GM18517 (cell line): ENCODE measurements around the gene ACTL6B.
A peak's percentile ranks its signal among the peaks of the same experiment; 100 is the strongest.

ENCODE experiments used
- ATAC-seq: cut with Tn5 transposase; IDR thresholded peaks from one replicate; pipeline ENCODE4 v1.9.1; 2021; ENCODE audit warnings: mild to moderate bottlenecking, moderate library complexity; ENCODE audit not compliant: unreplicated experiment

The ACTL6B gene

DNA sequence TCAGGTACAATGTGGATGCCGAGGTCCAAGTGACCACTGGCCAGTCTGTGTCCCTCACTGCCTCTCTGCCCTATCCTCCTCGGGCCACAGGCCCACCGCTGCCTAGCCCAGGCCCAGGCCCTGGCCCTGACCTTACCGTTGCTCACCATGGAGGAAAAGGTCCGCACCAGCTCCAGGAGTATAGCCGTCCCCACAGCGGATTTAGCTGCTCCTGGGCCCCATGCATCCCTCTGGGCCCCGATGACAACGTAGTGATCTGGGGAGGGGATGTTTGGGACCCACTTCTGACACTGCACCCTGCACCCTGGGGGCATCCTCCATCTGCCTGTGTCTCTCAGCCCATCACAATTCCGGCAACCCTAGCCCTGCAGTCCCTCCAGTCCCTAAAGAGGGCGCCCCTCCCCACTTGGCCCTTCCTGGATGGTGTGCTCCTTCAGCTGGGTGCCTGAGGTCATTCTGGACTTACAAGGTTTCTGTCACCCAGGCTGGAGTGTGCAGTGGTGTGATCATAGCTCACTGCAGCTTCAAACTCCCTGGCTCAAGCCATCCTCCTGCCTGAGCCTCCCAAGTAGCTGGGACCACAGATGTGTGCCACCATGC, 27.0 kb downstream of the ACTL6B start:
- no peak for ATAC-seq

DNA sequence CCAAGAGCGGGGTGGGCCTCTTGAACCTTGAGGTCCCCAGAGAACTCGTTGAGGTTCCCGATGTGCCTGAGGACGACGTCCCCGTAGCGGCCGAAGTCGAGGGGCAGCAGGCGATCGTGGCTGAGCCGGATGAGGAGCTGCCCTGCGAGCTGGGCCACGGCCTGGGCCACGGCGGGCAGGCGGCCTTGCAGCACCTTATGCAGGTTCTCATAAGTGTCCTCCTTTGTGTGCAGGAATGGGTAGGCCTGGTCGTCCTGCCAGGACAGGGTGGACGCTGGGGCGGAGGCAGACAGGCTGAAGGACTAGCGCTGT, 29.1 kb downstream of the ACTL6B start:
- ATAC-seq: no peak

DNA sequence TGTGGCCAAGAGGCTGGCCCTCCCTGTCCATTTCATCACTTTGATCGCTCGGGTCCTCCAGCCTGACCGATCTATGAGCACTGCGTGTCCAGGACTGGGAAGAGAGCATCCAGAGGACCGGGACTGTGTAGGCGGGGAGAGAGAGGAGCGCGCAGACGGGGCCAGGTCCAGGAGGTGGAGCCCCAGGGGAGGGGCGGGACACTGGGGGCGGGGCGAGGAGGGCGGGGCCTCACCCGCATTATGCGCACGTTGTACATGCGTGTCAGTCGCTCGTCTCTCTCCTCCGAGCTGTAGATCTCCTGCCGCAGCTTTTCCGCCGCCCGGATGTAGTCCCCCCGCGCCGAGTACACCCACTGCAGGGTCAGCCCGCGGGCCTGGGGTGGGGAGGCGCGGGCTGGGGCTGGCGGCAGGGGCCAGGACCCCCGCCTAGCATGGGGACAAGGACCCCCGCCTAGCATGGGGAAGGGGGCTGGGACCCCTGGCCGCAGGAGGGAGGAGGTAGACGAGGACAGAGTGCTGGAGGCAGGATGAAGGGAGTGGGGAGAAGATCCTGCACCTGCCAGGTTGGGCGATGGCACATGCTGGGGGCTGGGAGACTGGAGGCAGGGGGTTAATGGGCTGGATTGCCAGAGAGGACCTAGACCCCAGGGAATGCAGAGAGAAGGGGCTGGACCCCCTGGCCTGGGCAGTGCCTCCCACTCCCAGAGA, 29.6 kb downstream of the ACTL6B start:
- peak; percentile 60 for ATAC-seq

DNA sequence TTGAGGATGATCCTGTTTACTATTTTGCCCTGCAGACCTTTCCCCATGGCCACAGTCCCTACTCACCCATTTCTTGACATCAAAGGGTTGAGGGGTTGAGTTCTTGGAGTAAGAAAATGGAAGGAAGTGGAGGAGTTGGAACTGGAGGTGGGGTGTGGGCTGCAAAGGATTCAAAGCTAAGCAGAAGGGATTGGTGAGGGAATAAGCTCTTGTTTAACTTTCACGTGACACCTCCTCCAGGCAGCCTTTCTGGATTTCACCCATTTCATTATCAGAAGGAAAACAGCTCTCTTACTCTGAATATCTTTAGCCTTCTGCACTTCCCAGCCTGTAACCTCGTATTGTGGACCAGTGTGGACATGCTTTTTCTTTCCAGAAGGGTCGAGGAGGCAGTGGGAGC, 30.2 kb downstream of the ACTL6B start:
- no peak for ATAC-seq

DNA sequence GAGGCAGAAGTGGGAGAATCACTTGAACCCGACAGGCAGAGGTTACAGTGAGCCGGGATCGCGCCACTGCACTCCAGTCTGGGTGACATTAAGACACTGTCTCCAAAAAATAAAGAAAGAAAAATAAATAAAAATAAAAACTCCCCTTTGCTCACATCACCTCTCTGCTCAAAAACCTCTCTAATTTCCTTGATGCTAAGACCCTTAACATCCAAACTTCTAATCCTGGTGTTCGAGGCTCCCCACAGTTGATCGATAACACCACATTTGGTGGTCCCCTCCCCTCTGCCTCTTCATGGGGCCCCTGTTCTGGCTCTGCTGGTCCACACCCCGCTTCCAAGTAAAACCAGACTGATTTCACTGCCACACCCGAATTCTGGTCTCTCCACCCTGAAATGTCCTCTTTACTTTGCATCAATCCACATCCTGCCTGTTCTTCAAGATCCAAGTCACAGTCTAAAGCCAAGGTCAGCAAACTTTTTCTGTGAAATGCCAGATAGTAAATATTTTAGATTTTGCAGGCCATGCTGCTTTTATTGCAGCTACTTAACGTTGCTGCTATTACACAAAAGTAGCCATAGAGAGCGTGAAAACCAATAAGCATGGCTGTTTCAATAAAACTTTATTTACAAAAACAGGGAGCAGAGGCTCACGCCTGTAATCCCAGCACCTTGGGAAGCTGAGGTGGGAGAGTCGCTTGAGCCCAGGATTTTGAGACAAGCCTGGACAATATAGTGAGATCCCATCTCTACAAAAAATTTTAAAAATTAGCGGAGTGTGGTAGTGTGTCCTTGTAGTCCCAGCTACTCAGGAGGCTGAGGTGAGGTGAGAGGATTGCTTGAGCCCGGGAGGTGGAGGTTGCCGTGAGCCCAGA, 32.1 kb downstream of the ACTL6B start:
- no peak for ATAC-seq

DNA sequence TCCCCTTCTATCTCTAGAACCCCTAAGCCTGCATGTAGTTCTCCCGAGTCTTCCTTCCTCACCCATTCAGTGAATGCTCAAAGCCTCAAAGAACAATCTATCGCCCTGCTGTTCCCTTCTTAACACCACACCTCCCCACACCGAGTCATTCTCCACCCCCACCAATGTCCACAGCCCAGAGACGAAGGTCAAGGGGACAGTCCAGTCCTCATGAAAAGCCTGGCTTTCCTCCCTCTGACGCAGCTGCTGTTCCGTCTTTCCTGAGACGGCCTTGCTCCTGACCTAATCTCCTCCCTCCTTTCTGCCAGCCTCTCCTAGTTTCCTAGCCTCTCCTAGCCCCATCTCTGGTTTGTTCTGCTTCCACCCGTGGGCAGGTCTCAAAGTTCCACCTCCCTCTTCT, 34.7 kb downstream of the ACTL6B start:
- no peak for ATAC-seq

DNA sequence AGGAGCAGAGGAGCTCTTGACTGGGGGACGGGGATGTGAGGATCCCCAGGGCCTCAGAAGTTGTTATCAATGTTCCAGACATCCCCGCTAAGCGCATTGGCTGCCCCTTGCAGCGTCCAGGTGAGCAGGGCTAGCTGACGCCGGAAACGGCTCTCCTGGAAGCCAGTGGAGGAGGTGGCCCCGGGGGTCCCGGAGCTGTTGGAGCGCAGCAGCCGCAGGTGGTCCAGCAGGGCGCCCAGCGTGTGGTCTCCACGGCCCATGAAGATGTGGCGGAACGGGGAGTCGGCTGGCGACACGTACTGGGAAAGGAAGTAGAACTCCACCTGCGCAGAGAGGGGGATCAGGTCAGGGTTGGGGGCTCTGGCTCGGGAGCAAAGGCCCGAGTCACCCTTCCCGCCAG, 35.4 kb downstream of the ACTL6B start:
- ATAC-seq: no peak

DNA sequence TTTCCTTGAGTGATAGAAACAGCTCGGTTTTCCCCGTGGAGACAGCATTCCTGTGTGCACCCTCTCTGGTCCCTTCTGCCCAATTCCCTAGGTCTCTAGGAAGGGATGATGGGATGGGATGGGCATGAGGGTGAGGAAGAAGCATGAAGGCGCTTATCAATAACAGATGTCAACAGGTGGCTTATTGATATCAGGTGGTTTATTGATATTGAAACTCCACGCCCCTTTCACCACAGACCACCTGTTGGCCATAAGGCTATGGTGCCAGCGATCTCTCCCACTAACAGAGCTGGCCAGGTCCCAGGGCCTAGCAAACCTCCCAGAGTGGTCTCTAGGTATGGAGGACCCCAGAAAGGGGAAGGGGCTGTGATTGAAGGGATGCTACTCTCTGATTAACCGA, 36.0 kb downstream of the ACTL6B start:
- no peak for ATAC-seq

DNA sequence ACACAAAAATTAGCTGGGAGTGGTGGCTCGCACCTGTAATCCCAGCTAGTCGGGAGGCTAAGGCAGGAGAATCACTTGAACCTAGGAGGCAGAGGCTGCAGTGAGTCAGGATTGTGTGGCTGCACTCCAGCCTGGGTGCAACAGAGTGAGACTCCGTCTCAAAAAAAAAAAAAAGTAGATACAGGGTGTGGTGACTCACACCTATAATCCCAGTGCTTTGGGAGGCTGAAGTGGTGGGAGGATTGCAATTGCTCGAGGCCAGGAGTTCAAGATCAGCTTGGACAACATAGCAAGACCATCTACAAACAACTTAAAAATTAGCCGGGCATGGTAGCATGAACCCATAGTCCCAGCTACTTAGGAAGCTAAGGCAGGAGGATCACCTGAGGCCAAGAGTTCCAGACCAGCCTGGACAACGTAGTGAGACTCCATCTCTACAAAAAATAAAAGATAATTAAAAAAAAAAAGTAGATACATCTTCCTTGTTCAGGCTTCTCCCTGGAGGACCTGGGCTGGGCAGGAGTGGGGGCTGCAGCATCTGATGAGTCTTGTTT, 41.9 kb downstream of the ACTL6B start:
- no peak for ATAC-seq

DNA sequence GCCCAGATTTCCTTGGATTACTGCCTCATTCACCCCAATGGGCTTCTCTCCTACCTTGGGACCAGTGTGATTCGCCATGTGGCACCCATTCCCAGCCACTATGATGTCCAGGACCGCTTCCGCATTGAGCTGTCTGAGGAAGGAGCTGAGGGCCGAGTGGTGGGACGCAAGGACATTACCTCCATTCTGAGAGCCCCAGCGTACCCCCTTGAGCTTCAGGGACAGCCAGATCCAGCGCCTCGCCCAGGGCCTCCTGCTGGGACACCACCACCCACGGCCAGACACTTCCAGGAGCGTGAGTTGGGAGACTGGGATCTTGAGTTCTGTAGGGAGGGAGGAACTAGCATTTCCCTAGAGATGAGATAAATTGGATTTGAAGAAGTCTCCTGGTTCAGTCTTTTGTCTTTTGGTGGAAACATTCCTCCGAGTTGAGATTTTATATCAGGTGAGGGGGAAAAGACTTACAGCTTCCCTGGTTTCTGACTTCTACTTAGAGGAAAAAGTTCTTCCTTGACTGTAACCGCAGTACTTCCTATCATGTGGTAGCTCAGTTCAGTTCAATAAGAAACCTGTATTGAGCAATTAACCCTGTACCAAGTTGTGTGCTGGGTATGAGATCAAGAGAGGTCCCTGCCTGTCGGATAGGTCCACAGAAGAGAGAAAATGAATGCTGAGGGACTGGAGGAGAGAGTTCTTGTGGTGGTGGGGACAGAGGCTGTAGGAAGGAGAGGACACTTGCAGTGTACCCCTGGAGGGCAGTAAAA, 42.7 kb downstream of the ACTL6B start:
- ATAC-seq: no peak

DNA sequence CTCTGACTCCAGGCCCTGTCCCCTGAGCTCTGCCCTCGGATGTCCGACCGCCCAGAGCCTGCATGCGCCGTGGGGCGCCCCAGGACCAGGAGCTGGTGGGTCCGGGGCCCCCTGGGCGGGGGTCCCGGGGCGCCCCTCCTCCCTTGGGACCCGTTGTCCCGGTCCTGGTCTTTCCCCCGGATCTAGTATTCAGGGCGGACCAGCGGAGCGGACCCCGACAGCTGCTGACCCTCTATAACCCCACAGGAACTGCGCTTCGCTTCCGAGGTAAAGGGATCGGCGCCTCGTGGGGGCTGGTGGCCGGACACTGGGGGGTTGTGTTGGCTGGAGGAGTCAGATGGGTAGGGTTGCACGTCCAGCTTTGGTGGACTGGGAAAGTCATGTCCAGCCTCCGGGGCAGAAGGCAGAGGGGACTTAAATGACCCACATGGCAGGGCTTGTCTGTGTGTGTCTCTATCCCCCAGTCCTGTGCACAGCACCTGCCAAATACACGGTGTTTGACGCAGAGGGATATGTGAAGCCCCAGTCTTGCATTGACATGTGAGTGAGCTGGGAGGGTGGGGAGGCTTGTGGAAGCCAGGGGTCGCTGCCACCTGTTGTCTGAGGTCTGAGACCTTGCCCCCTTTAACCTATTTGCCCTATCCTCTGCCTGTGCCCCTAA, 43.4 kb downstream of the ACTL6B start:
- ATAC-seq: no peak

DNA sequence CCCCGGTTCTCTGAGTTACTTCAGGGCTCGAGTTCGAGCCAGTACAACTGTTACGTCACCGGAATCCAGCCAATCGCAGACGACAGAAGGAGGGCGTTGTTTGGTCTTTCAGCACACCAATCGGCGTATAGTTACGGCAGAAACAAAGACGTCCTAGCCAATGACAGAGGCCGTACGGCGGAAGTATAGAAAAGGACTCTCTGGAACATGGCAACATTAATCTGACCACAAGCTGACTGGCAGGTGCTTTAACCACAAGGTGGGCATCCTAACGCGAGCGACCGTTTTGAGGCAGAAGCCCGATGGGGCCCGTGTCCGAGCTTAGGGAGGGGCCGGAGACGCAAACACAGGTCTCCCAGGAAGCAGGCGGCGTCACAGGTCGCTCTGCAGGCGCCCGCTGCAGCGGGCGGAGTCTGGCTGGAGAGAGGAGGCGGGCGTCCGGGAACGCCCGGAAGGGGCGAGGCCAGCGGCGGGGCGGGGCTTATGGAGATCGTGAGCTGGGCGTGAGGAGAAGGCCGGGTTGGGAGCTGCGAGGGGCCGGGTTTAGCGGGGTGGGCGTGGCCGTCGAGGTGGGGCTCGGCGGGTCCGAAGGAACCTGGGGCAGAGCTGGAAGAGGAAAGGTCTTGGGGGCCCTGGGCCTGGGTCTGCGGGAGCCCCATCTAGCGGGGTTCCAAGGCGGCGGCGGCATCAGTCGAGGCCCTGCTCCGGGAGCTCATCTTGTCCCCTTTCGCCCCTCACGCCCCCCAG, 44.1 kb downstream of the ACTL6B start, which contains the start of gene MOSPD3:
Gene MOSPD3, plus strand, starts transcription at position 558 of the 747 bp plus-strand sequence. CDS start 252 bp downstream, outside the sequence.
- peak; percentile 94 for ATAC-seq

DNA sequence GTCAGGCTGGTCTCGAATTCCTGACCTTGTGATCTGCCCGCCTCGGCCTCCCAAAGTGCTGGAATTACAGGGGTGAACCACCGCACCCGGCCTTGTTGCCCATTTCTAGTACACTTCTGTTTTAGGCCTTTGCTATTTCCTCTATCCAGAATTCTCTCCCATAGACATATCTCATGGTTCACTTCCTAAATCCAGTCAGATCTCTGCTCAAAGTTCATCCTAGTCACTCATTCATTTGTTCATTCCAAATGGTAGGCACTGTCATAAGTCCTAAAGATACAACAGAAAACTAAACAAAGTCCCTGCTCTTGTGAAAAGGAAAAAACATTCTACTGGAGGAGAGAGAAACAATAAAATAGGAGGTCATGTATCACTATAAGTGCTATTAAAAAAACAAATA, 46.3 kb downstream of the ACTL6B start:
- no peak for ATAC-seq

DNA sequence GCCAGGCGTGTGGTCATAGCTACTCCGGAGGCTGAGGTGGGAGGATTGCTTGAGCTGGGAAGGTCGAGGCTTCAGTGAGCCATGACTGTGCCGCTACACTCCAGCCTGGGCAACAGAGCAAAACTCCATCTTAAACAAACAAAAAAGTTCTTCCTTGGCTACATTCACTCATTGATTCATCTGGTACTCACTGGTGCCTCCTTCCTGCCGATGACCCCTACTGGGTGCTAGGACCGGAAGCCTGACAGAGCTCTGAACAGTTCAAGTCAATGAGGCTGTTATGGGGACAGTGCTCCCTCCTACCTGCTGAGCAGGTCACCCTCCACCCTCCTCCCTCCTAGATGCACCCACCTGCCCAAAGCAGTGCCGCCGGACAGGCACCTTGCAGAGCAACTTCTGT, 49.1 kb downstream of the ACTL6B start:
- no peak for ATAC-seq

DNA sequence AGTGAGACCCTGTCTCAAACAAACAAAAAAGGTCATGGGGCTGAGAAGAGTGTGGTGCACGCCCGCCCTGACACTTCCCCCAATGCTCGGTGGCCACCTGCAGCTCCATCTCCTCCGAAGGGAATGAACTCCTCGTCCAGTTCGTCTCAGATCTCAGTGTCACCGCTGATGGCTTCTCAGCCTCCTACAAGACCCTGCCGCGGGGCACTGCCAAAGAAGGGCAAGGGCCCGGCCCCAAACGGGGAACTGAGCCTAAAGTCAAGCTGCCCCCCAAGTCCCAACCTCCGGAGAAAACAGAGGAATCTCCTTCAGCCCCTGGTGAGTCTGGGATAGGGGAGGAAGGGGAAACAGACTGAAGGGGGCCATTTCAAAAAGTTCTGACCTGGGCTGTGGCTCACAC, 49.9 kb downstream of the ACTL6B start:
- no peak for ATAC-seq

DNA sequence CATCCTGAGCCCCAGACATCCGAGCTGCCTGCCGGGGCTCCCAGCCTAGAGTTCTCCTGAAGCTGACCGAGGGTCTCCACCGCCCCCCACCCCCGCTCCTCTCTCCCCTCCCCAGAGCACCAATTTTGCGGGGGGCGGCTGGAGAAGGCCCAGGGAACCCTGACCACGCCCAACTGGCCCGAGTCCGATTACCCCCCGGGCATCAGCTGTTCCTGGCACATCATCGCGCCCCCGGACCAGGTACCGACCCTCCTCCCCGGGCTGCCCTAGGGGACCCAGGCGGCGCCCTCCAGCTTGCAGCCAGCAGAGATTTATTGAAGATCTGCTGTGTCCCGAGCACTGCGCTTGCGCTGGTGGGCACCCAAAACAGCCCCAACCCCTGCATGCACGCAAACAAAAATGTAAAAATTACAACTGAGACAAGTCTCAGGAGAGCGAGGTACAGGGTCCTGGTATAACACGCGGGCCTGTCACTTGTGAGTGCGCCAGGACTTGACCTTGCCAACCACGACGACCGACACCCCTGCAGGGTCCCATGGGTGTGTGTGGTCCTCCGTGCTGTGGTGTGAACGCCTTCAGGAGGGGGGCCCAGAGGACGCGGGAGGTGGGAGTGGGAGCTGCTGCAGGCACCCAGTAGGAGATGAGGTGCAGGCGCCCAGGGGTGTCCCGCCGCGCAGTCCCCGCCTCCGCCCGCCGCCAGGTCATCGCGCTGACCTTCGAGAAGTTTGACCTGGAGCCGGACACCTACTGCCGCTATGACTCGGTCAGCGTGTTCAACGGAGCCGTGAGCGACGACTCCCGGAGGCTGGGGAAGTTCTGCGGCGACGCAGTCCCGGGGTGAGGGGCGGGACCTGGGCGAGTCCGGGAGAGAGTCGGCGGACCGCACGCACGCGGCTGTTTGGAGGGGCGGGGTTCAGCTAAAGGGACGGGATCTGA, 51.0 kb downstream of the ACTL6B start:
- no peak for ATAC-seq

DNA sequence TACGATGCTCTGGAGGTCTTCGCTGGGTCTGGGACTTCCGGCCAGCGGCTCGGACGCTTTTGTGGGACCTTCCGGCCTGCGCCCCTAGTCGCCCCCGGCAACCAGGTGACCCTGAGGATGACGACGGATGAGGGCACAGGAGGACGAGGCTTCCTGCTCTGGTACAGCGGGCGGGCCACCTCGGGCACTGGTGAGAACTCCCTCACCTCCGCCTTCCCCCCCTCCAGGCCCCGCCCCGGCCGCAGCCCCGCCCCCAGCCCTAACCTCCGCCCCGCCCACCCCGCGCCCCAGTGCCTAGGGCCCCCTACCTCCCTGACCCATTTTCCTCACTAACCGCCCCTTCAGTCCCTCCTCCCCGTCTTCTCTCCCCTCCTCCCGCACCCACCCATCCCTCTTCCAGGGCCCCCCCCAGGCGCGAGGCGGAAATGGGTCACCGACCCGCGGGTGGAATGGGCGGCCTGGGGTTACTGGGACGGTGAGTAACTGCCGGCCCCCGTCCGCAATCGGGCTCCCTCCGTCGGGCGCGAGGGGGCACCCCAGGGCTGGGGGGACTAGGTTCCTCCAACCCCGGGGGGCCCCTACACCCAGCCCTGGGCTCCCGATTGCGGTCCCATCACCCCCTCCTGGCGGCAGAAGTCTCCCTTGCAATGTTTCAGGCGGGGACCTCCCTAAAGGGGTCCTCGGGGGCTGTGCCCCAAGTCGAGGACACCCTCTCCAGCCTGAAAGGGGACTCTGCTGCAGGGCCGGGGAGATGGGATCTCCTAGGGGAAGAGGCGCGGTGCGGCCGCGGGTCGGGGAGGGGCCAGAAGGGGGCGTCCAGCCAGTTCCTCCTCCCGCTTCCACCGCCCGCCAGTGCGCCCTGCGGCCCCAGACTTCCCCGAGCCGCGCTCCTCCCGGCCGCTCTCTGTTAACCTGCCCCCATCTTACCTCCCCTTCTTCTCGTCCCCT, 51.9 kb downstream of the ACTL6B start:
- ATAC-seq: no peak

DNA sequence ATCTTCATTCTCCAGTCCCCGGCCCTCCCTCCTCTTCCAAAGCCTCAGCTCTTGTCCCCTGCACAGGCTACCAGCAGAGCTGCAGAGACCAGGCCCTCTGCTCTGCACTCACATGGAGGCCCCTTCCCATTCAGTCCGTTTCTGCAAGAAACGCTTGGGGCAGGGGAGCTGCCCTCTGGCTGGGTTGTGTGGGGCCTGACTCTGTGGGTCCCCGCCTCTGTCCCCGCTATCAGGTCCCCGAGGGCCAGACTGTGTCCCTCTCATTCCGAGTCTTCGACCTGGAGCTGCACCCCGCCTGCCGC, 52.6 kb downstream of the ACTL6B start:
- no peak for ATAC-seq
